HG02642 (cell line): ENCODE results near the gene TDP1.

Experiments used
- ATAC-seq: cut with Tn5 transposase; IDR thresholded peaks from one replicate; pipeline ENCODE4 v1.9.1; 2021; ENCODE audit warnings: mild to moderate bottlenecking; ENCODE audit not compliant: unreplicated experiment, poor library complexity

Gene TDP1

GRCh38 chr14:90039253-90040010 is 83.7 kb downstream of the TDP1 start:
- no peak for ATAC-seq

- no peak for ATAC-seq
Measured at GRCh38 chr14:90040411-90040810, 84.7 kb downstream of the TDP1 start.

GRCh38 chr14:90042496-90043252 is 86.9 kb downstream of the TDP1 start:
- no peak for ATAC-seq

DNA sequence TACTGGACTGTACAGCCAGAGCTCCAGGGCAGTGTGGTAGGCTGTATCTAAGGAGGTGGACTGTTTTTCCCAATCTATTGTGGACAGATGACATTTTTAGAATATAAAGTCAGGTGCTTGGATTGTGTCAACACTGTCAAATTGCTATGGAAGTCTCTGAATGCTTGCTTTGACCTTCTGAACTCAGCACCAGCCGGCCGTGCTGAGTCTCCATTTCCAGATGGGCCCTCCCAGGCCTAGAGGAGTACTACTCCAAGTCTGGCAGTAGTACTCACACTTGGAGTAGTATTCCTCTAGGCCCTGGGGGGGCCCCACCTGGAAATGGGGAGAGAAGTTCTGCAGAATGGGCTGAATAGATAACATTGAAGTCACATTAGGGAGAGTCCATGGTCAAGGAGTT is 89.9 kb downstream of the TDP1 start:
- no peak for ATAC-seq

GRCh38 chr14:90049390-90049789 is 93.7 kb downstream of the TDP1 start:
- ATAC-seq: no peak

DNA sequence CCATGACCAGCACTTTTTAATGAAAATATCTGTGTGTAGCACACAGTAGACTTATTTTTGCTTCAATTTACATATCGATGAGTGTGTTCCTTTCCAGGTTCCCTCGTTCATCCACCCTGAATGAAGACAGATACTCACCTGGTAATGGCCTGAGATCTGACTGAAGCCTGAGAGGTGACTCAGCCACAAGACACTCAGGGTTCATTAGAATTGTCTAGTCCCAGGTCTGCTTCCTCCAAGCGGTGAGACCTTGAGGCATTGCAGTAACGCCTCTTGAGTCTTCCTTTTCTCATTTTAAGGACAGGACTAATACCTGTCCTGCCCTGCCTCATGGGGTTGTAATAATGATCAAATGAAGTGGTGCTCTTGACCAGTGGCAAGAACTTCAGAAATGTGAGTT is 94.5 kb downstream of the TDP1 start:
- no peak for ATAC-seq

- ATAC-seq: no peak
Measured at GRCh38 chr14:90053044-90053443, 97.3 kb downstream of the TDP1 start.

DNA sequence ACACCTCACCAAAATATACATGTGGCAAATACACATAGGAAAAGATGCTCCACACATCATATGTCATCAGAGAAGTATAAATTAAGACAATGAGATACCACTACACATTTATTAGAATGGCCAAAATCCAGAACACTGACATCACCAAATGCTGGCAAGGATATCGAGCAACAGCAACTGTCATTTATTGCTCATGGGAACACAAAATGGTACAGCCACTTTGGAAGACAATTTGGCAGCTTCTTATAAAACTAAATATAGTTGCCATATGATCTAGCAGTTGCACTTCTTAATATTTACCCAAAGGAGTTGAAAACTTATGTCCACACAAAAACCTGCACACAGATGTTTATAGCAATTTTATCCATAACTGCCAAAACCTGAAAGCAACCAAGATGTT is 99.1 kb downstream of the TDP1 start:
- ATAC-seq: no peak

- no peak for ATAC-seq
Measured at GRCh38 chr14:90056826-90057225, 101.1 kb downstream of the TDP1 start.

DNA sequence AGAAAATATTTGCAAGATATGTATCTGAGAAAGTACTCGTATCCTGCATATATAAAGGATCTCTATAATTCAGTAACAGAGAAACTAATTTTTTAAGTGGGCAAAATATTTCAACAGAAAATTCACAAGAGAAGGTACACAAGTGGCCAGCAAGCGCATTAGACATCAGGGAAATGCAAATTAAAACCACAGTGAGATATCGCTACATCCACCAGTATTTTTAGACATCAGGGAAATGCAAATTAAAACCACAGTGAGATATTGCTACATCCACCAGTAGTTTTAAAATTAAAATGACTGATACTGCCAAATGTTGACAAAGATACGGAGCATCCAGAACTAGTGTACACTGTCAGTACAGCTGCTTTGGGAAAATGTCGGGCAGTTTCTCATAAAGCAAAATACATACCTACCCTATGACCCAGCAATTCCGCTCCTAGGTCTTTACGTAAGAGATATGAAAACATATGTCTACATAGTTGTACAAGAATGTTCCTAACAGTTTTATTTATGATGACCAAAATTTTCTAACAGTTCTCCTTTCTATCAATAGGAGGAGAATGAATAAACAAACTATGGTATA is 103.2 kb downstream of the TDP1 start:
- ATAC-seq: no peak

DNA sequence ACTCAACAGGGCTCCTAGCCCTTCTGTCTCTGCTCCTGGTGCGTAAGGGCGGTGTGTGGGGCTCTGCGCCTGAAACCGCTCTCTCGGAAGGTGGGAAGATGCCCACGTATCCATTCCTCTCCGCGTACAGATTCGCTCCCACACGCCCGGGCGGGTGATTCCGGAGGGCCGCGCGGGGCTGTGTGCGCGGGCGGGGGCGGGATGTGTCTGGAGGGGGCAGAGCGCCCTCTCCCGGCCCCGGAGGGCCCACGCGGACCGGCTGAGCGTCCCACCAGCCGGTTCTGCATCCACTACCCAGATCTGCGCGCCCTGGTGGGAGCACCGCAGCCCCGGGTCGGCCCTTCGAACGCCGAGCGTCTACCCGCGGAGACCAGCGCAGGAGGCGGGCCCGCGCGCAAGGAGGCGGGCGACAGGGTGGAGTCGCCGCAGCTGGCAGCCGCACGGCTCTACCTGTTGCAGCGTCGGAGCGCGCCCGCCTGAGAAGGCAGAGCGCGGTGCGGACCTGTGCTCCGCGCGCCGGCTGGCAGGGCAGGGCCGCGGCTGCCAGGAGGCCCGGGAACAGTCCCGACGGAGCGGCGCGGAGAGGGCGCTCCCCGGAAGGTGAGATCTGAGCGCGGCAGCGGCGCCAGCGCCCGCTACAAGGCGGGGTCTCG is 104.7 kb downstream of the TDP1 start:
- ATAC-seq: peak; percentile 76

GRCh38 chr14:90060965-90061684 is 105.4 kb downstream of the TDP1 start:
- peak; percentile 27 for ATAC-seq

DNA sequence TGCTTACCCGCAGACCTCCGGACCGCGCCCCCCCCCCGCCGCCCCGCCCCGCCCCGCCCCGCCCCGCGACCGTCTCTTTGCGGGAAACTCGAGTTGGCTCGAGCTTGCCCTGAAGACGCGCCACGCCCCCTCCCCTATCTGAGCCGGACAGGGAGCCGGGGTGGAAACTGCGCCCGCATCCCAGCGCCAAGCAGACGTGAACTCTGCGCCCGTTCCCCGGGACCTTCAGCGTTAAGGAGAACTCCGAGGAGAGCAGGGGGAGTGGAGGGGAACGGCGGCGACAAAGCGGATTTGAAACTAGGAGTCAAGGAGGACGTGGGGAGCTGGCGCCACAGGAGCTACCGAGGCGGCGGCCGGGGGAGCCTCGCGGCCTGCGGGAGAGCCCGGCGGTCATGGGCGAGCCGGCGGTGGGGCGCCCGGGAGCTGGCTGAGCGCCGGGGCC is 106.0 kb downstream of the TDP1 start, which contains the start of gene KCNK13:
Gene KCNK13 (plus strand): TSS at position 310 of the 442 bp plus-strand sequence. CDS start 212 bp downstream, outside the sequence.
- ATAC-seq: no peak

GRCh38 chr14:90062127-90062794 is 106.5 kb downstream of the TDP1 start:
- ATAC-seq: no peak

DNA sequence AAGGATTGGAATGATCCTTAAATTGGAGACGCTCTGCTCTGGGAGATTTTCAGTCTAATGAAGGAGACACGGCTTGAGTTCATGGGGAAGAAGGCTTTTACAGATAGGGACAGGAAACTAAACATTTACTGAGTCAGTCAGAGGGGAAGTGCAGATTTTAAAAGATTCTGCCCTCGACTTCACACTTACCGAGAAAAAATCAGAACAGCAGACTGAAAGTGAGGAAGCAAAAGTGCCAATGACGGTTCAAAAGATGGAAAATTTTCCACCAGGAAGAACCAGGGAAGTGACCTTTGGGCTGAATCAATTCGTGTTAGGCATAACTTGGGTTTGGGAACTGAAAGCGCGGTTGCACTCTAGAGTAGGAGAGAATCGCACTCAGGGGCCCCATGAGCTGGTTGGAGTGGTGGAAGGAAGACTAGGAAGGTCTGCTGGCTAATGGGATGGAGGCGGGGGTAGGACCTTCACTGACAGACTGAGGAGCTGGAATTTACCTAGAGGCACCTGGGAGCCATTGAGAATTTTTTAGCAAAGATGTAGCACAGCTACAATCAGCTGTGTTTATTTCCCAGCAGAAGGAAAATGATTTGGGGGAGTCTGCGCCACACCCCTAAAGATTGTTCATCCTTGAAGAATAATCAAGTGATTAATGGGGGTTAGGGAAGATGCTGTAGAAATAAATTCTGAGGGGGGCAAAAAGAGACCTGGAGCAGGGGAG is 107.3 kb downstream of the TDP1 start:
- no peak for ATAC-seq

DNA sequence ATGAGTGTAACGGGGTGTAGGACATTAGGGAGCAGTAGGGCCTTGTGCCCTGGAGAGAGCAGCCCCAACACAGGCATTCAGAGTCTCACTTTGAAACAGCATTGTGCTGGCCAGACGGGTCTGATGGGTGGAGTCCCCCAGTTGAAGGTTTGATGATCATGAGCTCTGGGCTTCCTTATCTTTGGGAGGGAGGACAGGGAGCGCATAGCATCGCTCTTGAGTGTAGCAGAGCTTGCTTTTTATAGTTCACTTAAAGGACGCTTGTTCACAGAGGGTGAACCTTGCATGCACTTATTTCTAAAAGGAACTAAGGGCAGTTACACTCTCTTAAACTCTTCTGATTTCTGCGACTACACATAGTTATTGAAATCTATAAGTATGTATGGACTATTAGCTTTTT is 116.6 kb downstream of the TDP1 start:
- ATAC-seq: no peak

DNA sequence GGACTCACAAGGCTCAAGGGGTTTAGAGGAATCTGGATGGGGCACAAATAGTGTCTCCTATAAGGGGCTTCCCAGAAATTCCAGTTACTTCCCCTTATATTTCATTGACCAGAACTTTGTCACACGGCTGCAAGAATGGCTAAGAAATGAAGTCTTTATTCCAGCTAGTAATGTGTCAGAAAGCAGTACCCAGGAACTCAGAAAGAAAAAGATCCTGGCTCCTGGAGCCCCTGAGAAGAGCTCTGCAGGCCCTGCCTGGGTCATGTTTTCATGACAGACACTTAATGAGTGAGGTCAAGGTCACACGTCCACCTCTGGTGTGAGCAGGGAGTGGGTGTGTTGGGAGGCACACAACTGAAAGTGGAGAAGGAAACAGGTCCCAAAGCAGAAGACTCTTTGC is 123.8 kb downstream of the TDP1 start:
- ATAC-seq: no peak

DNA sequence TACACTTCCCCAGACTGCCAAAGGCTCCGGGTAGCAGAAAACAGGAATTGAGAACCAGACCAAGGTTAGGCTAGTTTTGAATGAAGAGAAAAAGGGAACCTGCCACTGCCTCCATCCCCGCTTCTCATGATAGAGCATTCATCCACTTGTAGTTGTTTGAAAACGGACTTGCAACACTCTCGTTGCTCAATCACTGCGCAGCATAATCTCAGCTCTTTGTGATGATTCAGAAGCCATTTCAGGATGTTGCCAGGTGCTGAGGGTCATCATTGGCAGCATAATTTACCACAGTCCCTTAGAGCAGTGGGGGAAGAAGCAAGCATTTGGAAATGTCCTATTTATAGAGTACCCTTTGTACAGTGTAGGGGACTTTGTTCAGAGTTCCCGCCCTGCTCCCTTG is 131.7 kb downstream of the TDP1 start:
- ATAC-seq: no peak

GRCh38 chr14:90088176-90088575 is 132.4 kb downstream of the TDP1 start:
- ATAC-seq: no peak
